ENCODE measurements around the gene PDK2.
"Not testable (repeated sequence)": the region's sequence is repeated elsewhere in the genome, so short reads cannot be mapped to it uniquely, and the experiment has no call there.

PDK2 gene

DNA sequence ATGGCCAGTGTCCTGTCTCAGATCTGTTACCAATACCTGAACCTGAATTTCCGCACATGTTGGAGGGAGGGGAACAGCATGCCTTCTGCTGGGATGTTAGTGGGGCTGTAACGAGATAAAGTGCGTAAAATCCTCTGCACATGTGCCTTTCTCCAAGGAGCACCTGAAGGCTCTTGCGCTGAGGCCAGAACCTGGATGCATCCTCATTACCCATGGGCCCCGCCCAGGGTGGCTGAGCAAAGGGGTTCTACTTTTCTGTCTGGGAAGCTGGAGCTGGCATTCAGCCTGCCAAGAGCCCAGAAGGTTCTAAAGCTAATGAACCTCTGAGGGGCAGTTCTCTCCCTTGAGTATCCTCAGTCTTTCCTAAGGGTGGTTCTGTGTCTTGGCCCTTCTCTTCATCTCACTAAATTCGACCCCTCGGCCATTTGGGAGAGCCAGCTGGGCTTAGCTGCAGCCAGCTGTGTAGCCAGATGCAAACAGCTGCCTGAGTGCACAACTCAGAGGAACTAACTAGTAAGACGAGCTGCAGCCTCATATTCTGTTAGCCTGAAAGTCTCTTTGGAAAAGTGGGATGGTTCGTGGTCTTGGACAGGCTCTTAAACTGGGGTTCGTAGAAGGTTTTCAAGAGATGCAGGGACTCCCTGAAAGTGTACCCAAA lies 36.7 kb upstream of the PDK2 start:
- in situ Hi-C loops (cut with HindIII; ENCODE audit: low sequenced_read_pairs): no loop called here

DNA sequence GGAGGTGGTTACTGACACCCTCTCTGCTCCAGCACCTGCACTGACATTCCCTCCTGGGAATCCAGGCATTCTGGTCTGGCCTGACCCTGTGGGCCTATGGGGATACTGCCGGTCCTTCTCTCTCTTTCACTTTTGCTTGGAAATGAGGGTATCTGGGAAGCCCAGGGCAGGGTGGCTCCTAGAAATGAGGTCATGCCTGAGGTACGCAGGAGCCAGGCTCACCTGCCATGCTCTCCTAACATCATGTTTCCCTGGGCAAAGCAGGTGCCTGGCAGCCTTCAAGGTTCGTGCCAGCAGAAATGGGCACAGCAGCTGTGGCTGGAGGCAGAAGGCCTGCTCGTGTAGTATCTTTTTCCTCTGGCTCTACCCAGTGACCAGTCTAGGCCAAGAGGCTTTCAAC lies 35.9 kb upstream of the PDK2 start:
- in situ Hi-C loops (cut with HindIII; ENCODE audit: low sequenced_read_pairs): no loop called here

DNA sequence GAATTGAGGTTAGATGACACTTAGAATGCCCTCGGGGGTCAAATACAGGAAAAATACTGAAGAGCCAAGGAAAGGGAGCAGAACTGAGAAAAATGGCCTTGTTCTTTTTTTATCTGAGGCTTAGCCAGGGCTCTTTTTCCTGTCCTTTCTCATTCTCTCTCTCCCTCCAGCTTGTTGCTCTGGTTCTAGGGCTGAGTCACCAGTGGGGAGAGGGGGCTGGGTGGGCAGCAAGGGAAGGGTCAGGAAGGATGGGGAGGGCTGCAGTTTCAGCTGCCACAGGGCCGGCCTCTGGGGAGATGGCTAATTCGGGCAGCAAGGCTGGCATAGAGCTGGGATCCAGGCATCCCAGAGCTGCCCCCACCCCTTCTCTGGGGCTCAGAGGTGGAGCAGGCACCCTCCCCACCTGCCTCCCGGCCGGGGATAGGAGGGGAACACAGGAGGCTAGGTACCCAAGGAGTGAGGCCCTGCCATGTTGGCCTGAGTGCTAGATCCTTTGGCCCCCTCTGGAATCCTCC lies 35.3 kb upstream of the PDK2 start:
- in situ Hi-C loops (cut with HindIII; ENCODE audit: low sequenced_read_pairs): no loop called here

DNA sequence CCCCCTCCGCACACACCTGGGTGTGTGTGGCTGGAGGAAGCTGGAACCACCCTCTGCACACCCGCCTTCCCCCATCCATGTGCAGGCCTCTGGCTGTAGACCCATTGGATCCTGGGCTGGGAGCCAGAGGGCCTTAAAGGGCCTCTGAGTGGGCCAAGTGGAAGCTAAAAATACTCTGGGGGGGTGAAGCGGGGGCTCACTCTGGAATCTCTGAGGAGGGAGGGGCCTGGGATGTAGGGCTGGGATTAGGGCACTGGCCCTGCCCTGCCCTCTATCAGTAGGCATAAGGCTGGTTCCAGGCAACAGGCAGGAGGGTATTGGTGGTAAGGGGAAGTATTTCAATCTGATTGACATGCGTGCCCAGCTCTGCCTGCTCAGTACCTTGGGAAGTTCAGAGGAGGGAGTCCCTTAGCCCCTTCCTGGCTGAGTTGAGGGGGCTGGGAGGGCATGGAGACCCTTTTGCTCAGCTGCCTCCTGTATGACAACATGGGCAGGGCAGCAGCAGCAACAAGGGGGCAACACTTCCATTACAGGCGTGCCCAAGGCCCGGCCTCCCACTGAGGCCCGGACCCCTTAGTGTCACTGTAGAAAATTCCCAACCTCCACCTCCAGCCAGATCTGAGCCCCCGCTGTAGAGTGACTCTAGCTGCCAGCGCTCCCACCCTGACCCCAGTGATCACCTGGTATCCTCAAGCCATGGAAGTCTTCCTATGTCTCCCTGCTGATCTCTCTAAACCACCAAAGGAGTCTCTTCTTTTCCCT lies 34.0 kb upstream of the PDK2 start:
- in situ Hi-C loops (cut with HindIII; ENCODE audit: low sequenced_read_pairs): no loop called here

DNA sequence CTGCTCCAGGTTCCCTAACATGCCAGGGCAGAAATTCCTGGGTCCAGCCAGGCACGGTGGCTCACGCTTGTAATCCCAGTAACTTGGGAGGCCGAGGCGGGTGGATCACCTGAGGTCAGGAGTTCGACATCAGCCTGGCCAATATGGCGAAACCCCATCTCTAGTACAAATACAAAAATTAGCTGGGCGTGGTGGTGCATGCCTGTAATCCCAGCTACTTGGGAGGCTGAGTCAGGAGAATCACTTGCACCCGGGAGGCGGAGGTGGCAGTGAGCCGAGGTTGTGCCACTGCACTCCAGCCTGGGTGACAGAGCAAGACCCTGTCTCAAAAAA lies 33.5 kb upstream of the PDK2 start:
- in situ Hi-C loops (cut with HindIII; ENCODE audit: low sequenced_read_pairs): not testable (repeated sequence)

DNA sequence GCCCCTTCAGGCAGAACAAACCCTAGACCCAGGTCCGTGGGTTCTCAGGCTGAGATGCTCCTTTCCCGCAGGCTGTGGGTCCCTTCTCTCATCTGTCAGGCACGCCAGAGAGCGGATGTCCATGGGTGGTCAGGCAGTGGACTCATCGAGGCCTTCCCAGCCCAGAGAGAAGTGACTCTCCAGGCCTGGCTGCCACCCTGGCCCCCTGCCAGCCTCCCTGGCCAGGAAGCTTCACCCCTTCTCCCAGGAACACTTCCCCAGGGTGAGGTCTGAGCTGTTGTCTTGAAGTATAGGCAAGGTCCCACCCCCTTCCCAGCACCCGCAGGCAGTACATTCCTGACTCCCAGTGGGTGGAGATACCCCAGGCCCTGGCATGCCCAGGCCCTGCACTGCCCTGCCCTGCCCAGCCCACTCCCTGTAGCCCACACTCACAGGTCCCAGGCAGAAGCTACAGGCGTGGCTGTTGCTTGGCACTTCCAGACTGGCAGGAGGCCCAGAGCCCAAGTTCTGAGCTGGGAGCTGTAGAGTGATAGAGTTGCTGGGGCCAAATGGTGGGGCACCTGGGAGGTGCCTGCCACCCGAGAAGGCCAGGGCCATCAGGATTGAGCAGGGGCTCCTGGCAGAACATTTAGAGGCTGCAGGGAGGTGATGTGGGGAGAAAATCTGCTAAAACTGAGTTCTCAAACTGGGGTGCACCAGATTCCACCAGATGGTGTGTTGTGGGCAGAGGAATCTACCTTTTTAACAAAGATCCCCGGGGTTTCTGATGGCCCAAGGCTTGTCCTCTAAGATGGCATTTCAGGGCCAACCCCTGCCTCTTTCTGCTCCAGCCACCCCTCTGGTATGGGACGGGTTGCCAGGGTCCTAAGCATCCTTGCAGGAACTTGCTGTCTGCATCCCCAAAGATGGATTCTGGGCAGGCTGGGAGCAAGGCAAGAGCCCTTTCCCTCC lies 32.6 kb upstream of the PDK2 start:
- in situ Hi-C loops (cut with HindIII; ENCODE audit: low sequenced_read_pairs): no loop called here

DNA sequence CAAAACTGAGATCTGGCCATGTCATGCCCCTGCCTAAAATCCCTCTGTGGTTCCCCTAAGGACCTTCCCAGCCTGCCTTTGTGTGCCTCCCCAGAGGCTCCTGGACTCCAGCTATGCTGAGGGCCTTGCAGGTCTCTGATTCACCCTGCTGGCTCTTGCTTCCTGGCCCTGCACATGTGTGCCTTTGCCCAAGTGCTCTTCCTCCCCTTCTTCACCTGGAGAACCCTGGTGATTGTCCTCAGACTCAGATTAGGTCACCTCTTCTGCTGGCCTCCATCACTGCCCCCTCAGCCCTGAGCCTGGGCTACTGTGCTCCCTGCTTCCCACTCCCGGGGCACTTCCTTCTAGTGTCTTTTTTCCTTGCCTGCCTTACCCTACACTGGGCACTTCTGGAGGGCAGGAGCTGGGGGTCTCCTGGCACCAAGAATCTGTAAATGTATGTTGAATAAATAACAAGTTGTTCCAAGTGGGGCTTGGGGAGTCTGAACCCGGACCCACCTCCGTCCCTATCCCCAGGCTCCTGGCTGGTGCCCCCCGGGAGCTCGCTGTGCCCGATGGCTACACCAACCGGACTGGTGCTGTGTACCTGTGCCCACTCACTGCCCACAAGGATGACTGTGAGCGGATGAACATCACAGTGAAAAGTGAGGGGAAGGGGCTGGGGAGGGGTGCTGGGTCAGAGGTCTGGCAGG lies 31.4 kb upstream of the PDK2 start:
- in situ Hi-C loops (cut with HindIII; ENCODE audit: low sequenced_read_pairs): no loop called here

DNA sequence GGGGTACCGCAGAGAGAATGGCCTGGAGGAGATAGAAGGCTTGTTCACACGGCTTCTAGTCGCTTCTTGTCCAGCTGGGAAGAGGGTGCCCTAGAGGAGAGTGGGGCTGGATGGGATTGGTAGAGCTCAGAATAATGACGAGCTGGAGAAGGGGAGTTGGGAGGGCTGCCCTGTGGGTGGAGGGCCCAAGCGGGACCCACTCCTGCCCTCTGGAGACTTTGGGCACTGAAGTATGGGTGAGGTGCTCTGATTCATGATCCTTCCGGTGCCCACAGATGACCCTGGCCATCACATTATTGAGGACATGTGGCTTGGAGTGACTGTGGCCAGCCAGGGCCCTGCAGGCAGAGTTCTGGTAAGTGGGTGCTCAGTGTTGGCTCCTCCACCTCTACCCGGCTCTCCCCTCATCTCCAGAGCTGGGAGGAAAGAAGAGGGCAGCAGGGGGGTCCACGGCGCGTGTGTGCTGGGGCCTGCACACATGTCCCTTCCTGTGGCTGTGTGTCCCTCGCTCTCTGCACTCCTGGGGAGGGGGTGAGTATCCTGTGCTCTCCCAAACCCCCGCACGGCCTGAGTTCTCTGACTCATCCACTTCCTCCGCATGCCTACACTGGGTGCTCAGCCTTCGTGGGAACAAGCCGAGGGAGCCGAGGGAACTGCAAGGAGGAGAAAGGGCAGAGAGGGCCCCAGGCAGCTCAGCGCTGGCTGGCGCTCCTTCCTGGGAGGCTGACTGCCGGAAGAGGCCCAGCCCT lies 30.7 kb upstream of the PDK2 start:
- in situ Hi-C loops (cut with HindIII; ENCODE audit: low sequenced_read_pairs): no loop called here

DNA sequence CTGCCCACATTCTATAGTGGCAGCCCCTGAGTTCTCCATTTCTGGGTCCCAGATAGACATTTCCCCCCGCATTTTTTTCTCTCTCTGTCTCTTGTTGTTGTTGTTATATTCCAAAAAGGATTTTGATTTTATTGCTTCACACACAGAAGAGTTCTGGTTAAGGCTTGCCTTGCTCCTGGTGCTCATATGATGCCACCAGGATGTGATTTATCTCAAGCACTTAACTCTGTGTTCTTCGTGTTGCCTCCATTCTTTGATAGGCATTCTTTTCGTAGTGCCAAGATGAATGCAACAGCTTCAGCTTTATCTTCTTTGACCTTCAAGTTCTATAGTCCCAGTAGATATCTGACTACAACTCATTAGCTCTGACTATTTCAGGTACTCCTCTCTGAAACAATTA lies 30.1 kb upstream of the PDK2 start:
- in situ Hi-C loops (cut with HindIII; ENCODE audit: low sequenced_read_pairs): no loop called here

DNA sequence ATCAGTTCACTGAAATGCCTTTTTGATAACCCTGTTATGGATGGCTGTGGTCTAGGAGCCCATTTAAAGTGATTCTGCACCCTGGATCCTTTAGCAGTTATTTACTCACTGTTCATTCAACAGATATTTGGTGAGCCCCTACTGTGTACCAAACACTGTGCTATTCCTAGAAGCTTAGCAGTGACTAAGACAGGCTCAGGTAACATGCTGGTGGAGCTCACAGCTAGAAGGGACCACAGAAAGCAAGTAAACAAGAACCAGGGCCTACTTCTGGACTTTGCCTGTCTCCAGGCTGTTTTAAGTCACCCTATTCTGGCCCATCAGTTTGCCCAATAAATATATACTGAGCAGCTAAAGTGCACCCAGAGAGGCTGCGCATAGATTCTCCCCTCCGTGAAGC lies 28.2 kb upstream of the PDK2 start:
- in situ Hi-C loops (cut with HindIII; ENCODE audit: low sequenced_read_pairs): no loop called here

DNA sequence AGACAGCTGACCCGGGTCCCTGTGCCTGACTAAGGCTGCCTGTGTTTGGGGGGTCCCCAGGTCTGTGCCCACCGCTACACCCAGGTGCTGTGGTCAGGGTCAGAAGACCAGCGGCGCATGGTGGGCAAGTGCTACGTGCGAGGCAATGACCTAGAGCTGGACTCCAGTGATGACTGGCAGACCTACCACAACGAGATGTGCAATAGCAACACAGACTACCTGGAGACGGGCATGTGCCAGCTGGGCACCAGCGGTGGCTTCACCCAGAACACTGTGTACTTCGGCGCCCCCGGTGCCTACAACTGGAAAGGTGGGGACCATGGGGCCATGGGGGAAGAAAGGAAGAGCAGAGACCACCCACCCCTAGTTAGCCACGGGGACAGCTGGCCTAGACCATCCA lies 27.2 kb upstream of the PDK2 start:
- in situ Hi-C loops (cut with HindIII; ENCODE audit: low sequenced_read_pairs): no loop called here

DNA sequence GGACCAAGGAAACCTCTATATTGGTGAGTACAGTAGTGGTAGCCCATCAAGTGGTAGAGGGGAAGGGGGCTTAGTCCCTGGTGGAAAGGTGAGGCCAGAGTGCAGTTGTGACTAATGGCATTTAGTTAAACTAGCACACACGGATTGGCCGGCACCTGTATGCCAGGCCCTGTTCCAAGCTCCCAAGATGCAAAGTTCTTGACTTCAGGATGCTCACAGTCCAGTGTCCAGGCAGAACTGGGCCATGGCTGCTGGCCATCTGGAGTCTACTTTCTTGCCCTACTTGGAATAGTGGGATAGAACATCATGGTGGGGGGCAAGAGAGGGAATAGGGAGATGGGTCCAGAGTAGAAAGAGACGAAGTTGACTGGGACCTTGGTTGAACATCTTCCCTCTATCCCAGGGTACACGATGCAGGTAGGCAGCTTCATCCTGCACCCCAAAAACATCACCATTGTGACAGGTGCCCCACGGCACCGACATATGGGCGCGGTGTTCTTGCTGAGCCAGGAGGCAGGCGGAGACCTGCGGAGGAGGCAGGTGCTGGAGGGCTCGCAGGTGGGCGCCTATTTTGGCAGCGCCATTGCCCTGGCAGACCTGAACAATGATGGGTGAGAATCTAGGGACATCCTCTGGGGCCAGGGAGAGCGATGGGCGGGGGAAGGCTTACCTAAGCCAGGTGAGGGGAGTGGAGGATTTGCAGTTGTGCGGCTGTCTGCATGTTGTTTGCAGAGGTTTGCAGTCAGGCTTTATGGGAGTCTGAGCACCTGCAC lies 24.1 kb upstream of the PDK2 start:
- in situ Hi-C loops (cut with HindIII; ENCODE audit: low sequenced_read_pairs): no loop called here

DNA sequence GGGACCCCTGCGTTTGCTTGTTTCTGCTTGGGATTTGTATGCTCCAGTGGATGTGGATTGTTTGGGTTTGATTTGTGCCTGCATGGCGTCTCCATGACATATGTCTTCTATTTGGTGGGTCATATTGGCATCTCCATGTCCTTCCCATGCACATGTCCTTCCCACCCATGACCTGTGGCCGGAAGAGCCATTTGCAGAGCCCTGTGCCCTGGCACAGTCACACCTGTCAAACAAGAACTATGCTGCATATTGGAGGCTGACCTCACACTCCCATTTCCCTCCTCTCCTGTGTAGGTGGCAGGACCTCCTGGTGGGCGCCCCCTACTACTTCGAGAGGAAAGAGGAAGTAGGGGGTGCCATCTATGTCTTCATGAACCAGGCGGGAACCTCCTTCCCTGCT lies 23.5 kb upstream of the PDK2 start:
- in situ Hi-C loops (cut with HindIII; ENCODE audit: low sequenced_read_pairs): no loop called here

DNA sequence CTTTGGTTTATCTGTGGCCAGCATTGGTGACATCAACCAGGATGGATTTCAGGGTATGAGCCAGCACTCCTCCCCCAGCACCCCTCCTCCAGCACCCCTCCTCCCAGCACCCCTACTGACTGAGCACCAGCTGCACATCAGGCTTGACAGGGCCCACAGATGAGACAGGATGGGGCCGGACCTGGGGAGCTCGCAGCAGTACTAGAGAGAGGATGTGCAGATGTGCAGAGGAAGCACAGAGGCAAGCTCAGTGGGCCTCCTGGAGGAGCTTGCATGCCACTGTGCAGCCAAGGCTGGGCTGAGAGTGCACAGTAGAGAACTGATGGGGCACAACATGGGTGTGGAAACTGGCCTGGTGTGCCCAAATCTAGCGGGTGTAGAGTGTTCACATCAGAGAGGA lies 23.0 kb upstream of the PDK2 start:
- in situ Hi-C loops (cut with HindIII; ENCODE audit: low sequenced_read_pairs): no loop called here

DNA sequence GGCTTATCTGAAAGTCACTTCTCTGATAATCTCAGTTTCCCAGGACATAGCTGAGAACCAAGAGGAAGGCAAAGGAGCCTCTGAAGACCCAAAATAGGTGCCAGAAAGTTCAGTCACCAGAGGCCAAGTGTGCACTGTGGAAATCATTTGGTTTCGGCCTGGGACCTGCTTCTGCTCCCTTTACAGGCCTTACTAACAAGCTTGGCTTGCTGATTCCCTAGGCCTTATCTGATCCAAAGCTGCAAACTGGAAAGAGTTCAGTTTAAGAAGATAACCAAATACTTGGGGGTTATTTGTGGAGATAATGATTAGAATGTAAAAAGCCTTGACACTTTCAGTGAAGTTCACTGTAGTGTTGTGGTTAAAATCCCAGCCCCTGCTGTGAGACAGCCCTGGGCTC lies 22.2 kb upstream of the PDK2 start:
- in situ Hi-C loops (cut with HindIII; ENCODE audit: low sequenced_read_pairs): no loop called here

DNA sequence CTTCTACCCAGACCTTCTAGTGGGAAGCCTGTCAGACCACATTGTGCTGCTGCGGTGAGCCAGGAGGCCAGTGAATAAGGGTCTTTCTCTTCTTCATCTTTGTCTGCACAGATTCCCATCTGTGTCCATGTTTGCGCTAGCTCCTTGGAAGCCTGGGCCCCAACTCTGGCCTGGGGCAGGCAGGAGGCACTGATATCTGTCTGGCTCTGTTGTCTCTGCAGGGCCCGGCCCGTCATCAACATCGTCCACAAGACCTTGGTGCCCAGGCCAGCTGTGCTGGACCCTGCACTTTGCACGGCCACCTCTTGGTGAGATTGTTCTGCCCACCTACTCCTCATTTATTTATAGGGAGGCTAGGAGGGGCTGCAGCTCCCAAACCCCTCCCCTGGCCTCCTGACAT lies 20.9 kb upstream of the PDK2 start:
- in situ Hi-C loops (cut with HindIII; ENCODE audit: low sequenced_read_pairs): no loop called here

DNA sequence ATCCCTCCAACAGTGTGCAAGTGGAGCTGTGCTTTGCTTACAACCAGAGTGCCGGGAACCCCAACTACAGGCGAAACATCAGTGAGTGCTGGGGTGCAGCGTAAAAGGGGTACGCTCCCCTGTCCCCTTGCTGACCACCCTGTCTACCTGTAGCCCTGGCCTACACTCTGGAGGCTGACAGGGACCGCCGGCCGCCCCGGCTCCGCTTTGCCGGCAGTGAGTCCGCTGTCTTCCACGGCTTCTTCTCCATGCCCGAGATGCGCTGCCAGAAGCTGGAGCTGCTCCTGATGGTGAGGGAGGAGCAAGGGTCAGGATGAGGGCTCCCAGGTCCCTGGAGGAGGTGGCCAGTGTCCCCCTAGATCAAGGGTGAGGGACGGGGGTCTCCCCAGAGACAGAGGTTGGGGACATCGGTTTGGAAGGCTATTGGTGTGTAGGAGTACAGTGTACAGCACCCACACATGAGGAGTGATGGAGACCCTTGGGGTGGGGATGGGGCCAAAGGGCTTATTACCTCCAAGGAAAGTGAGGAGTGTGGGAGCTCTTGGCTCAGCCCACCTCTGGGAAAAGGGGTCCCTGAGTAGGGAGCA lies 19.6 kb upstream of the PDK2 start:
- in situ Hi-C loops (cut with HindIII; ENCODE audit: low sequenced_read_pairs): loop anchor here (5.0 kb wide), 2 partner anchors 57 to 78 kb away; partner anchors contain the start of genes DLX3 and SAMD14

DNA sequence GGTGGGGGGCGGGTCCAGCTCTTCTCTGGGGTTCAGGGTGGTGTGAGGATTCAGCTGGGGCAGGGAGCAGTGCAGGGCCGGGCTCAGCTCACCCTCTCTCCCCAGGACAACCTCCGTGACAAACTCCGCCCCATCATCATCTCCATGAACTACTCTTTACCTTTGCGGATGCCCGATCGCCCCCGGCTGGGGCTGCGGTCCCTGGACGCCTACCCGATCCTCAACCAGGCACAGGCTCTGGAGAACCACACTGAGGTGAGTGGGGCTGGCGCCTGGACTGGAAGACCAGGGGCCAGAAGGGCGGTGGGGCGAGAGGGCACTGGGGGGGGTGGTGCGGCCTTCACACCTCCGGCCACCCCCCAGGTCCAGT lies 18.9 kb upstream of the PDK2 start:
- in situ Hi-C loops (cut with HindIII; ENCODE audit: low sequenced_read_pairs): loop anchor here (5.0 kb wide), 2 partner anchors 56 to 79 kb away; partner anchors contain the start of genes DLX3 and SAMD14
